Liver (tissue), 9 donors: ENCODE measurements around the gene HADHA. TPM values are rescaled to one million over a fixed set of nuclear protein-coding genes. Genes with fewer than 3 reads are reported as not detected.

Source experiments
- DNase-seq: peaks from one replicate; pipeline ENCODE4 v3.0.0-alpha.2; 2017; ENCODE audit warnings: low spot score
- H3K27ac ChIP-seq, 2 donors: one replicate each; pipeline ENCODE4 v1.7.0; 2013; ENCODE audit warnings: inconsistent platforms in 2 of 2, low read length in 2 of 2, control low read depth in 1 of 2, low read depth in 1 of 2, mild to moderate bottlenecking in 1 of 2
- H3K27me3 ChIP-seq, 4 donors: one replicate each; pipeline versions ENCODE4 v1.6.1 to v1.7.0; 2013; ENCODE audit warnings: low read length in 3 of 4, inconsistent platforms in 1 of 4, mild to moderate bottlenecking in 1 of 4, moderate library complexity in 1 of 4; ENCODE audit not compliant: control insufficient read depth in 4 of 4, insufficient read depth in 4 of 4
- H3K36me3 ChIP-seq, 4 donors: one replicate each; pipeline versions ENCODE4 v1.6.1 to v1.7.0; 2013; ENCODE audit warnings: low read length in 3 of 4, mild to moderate bottlenecking in 3 of 4, low read depth in 1 of 4, moderate library complexity in 1 of 4; ENCODE audit not compliant: control insufficient read depth in 4 of 4, insufficient read depth in 3 of 4
- H3K4me1 ChIP-seq, 4 donors: one replicate each; pipeline versions ENCODE4 v1.6.1 to v1.7.0; 2013; ENCODE audit warnings: low read length in 3 of 4, mild to moderate bottlenecking in 3 of 4, moderate library complexity in 1 of 4; ENCODE audit not compliant: control insufficient read depth in 4 of 4, insufficient read depth in 4 of 4
- H3K4me3 ChIP-seq, 3 donors: one replicate each; pipeline versions ENCODE4 v1.6.1 to v1.7.0; 2013; ENCODE audit warnings: low read length in 3 of 3, control low read depth in 1 of 3, low read depth in 1 of 3, mild to moderate bottlenecking in 1 of 3
- H3K9ac ChIP-seq, 2 donors: one replicate each; pipeline ENCODE4 v1.7.0; 2013; ENCODE audit warnings: low read length in 2 of 2, mild to moderate bottlenecking in 2 of 2, moderate library complexity in 2 of 2, control low read depth in 1 of 2, low read depth in 1 of 2
- H3K9me3 ChIP-seq, 4 donors: one replicate each; pipeline versions ENCODE4 v1.6.1 to v1.7.0; 2013; ENCODE audit warnings: low read length in 3 of 4; ENCODE audit not compliant: control insufficient read depth in 4 of 4
- ATF3 ChIP-seq: IDR thresholded peaks from 2 replicates; pipeline ENCODE4 v1.6.1; 2016; ENCODE audit warnings: antibody characterized with exemption
- CTCF ChIP-seq: fragments of 150-350 bp; IDR thresholded peaks from 2 replicates; pipeline ENCODE4 v1.5.1; 2017; ENCODE audit warnings: improper control_type of control experiment, low read depth, low read length; ENCODE audit not compliant: missing input control
- EGR1 ChIP-seq, 2 donors: IDR thresholded peaks; 2 replicates each; pipeline ENCODE4 v1.6.1; 2016 to 2018; ENCODE audit warnings: antibody characterized with exemption in 2 of 2, low read depth in 2 of 2
- FOXA1 ChIP-seq: IDR thresholded peaks from 2 replicates; pipeline ENCODE4 v1.6.1; 2016; ENCODE audit warnings: antibody characterized with exemption
- FOXA2 ChIP-seq: IDR thresholded peaks from 2 replicates; pipeline ENCODE4 v1.6.1; 2016; ENCODE audit warnings: antibody characterized with exemption
- GABPA ChIP-seq, 2 donors: IDR thresholded peaks in 1 of 2; conservative IDR thresholded peaks in 1 of 2; 2 replicates each; pipeline ENCODE4 v1.6.1; 2016; ENCODE audit warnings: antibody characterized with exemption in 2 of 2, mild to moderate bottlenecking in 1 of 2, moderate library complexity in 1 of 2
- HNF4A ChIP-seq, 2 donors: conservative IDR thresholded peaks; 2 replicates each; pipeline ENCODE4 v1.6.1; 2016; ENCODE audit warnings: antibody characterized with exemption in 2 of 2, mild to moderate bottlenecking in 2 of 2
- HNF4G ChIP-seq: IDR thresholded peaks from 2 replicates; pipeline ENCODE4 v1.6.1; 2016; ENCODE audit warnings: antibody characterized with exemption
- JUND ChIP-seq, 2 donors: IDR thresholded peaks; 2 replicates each; pipeline ENCODE4 v1.6.1; 2016; ENCODE audit warnings: antibody characterized with exemption in 2 of 2
- MAX ChIP-seq: IDR thresholded peaks from 2 replicates; pipeline ENCODE4 v1.6.1; 2016; ENCODE audit warnings: antibody characterized with exemption
- NR2F2 ChIP-seq: IDR thresholded peaks from 2 replicates; pipeline ENCODE4 v1.6.1; 2016; ENCODE audit warnings: antibody characterized with exemption
- RAD21 ChIP-seq, 2 donors: IDR thresholded peaks; 2 replicates each; pipeline ENCODE4 v1.6.1; 2016; ENCODE audit warnings: antibody characterized with exemption in 2 of 2, mild to moderate bottlenecking in 2 of 2
- REST ChIP-seq: IDR thresholded peaks from 2 replicates; pipeline ENCODE4 v1.6.1; 2016; ENCODE audit warnings: antibody characterized with exemption, mild to moderate bottlenecking
- RXRA ChIP-seq, 2 donors: IDR thresholded peaks; 2 replicates each; pipeline ENCODE4 v1.6.1; 2017 to 2018; ENCODE audit warnings: antibody characterized with exemption in 2 of 2, mild to moderate bottlenecking in 1 of 2
- SP1 ChIP-seq: IDR thresholded peaks from 2 replicates; pipeline ENCODE4 v1.6.1; 2018; ENCODE audit warnings: antibody characterized with exemption, mild to moderate bottlenecking
- TAF1 ChIP-seq: conservative IDR thresholded peaks from 2 replicates; pipeline ENCODE4 v1.6.1; 2016; ENCODE audit warnings: antibody characterized with exemption, mild to moderate bottlenecking
- YY1 ChIP-seq: IDR thresholded peaks from 2 replicates; pipeline ENCODE4 v1.6.1; 2016; ENCODE audit warnings: antibody characterized with exemption, mild to moderate bottlenecking
- ZBTB33 ChIP-seq: IDR thresholded peaks from 2 replicates; pipeline ENCODE4 v1.6.1; 2016; ENCODE audit warnings: antibody characterized with exemption
- WGBS: extraction: QIAGEN DNeasy Blood & Tissue Kit; methylation state at CpG from one replicate; pipeline ENCODE4 v1.1.7; 2013; 5-methylcytosine and 5-hydroxymethylcytosine counted together
- polyA plus RNA-seq, 2 donors: library from polyadenylated mRNA; stranded (reverse) in 1 of 2; unstranded in 1 of 2; fragments of 200-250 nt in 1 of 2; fragments of >200 nt in 1 of 2; fragmentation: Nextera tagmentation in 1 of 2; extraction: Ambion mirVana in 1 of 2; gene quantifications; one replicate each; pipeline versions ENCODE4 v1.2.1 to v1.2.3, GENCODE V29; 2013 to 2015
- total RNA-seq, 2 donors: library from RNA; depleted of rRNA; stranded (reverse); fragments of >200 nt; gene quantifications; one replicate each; pipeline ENCODE4 v1.2.3, GENCODE V29; 2014
- donor health status: healthy.
- donor health status: healthy.
- donor health status: healthy.
- donor health status: healthy.
- donor health status: healthy.

HADHA gene
- total RNA-seq (100 to 1,000 TPM; 101 to 276 TPM), polyA plus RNA-seq (100 to 1,000 TPM; 126 to 191 TPM)

- H3K27ac ChIP-seq: peak within 1 kb of the TSS; percentile 84 to 94
- peak within 1 kb of the TSS; percentile 85 to 93 for H3K9ac ChIP-seq
- peaks cover 5 to 53% (median 38%) of the 10 kb centered on the region in 4 donors for H3K4me1 ChIP-seq
- H3K36me3 ChIP-seq: no peaks in the 10 kb centered on the region
- peak; percentile 89 for DNase-seq
- no peaks in the 10 kb centered on the region for H3K27me3 ChIP-seq
- TF ChIP-seq MAX: peak; percentile 77
- TF ChIP-seq GABPA (IDR thresholded peaks at IDR 0.05 in 1 of 2, conservative IDR thresholded peaks at IDR 0.05 in 1 of 2): peak in 1 of 2 donors; percentile 28
- peak; percentile 25 for TF ChIP-seq CTCF
- TF ChIP-seq EGR1 (IDR thresholded peaks at IDR 0.05; ENCODE audit: low read depth in 2 of 2): peak in 1 of 2 donors; percentile 52
- peak; percentile 93 to 97 for TF ChIP-seq RXRA (IDR thresholded peaks at IDR 0.05)
- peak; percentile 89 for TF ChIP-seq REST
- peak; percentile 81 for TF ChIP-seq NR2F2
- peak; percentile 50 for TF ChIP-seq FOXA1
- TF ChIP-seq FOXA2: peak; percentile 24
- peak; percentile 97 for TF ChIP-seq HNF4G
- TF ChIP-seq SP1: peak; percentile 81
- no peak for TF ChIP-seq RAD21 (IDR thresholded peaks at IDR 0.05)
- peak; percentile 77 to 89 for TF ChIP-seq JUND (IDR thresholded peaks at IDR 0.05)
- TF ChIP-seq YY1: peak; percentile 96
- TF ChIP-seq ZBTB33: peak; percentile 93
- TF ChIP-seq HNF4A (conservative IDR thresholded peaks at IDR 0.05): peak; percentile 96 to 100
- TF ChIP-seq TAF1: peak; percentile 76
- peak; percentile 60 for TF ChIP-seq ATF3
- peak within 1 kb of the TSS; percentile 81 to 98 (median 98) for H3K4me3 ChIP-seq
- no peaks in the 10 kb centered on the region for H3K9me3 ChIP-seq
- under 1% methylated on average over 63 of the region's 63 CpGs for WGBS
Measured at GRCh38 chr2:26244309-26245230, at the start of gene HADHA, which contains the start of gene HADHB. Gene HADHA, minus strand, starts transcription at chr2:26244632. Its CDS starts 36 bp downstream, at chr2:26244596. Gene HADHB, plus strand, starts transcription at chr2:26244939. Its CDS starts 9,316 bp downstream, at chr2:26254255.
